Bronchial epithelial cell (primary cell): ENCODE measurements around the gene SETD7. TPM values are rescaled to one million over a fixed set of nuclear protein-coding genes. Genes with fewer than 3 reads are reported as not detected.

Source experiments
- DNase-seq: peaks from one replicate; pipeline ENCODE4 v3.0.0-alpha.2; 2010; ENCODE audit warnings: low read depth
- FAIRE-seq: peaks from 2 replicates; lab custom pipeline; 2011; peaks lifted over from hg19 to GRCh38; lab: Jason Lieb, UNC
- H3K27me3 ChIP-seq: 2 replicates; pipeline ENCODE4 v1.5.1; 2011; ENCODE audit warnings: low read length; ENCODE audit not compliant: control insufficient read depth, insufficient read depth
- H3K36me3 ChIP-seq: 2 replicates; pipeline ENCODE4 v1.5.1; 2011; ENCODE audit warnings: low read length; ENCODE audit not compliant: control insufficient read depth, insufficient read depth
- H3K4me3 ChIP-seq: 2 replicates; pipeline ENCODE4 v1.5.1; 2011; ENCODE audit warnings: mild to moderate bottlenecking, low read depth, low read length, control low read depth
- total RNA-seq: library from RNA; depleted of rRNA; stranded (reverse); fragments of >200 nt; gene quantifications from 2 replicates; pipeline ENCODE4 v1.2.1, GENCODE V29; 2014
- TF ChIP-seq, protein P1 (sequence below): IDR thresholded peaks from 2 replicates; pipeline ENCODE4 v1.5.1; 2011; ENCODE audit warnings: mild to moderate bottlenecking, moderate library complexity, low read length, control low read depth, inconsistent platforms; ENCODE audit not compliant: insufficient read depth, severe bottlenecking

Gene SETD7
- total RNA-seq, 1 donor from 2014 or later, result 45.0 TPM

DNA sequence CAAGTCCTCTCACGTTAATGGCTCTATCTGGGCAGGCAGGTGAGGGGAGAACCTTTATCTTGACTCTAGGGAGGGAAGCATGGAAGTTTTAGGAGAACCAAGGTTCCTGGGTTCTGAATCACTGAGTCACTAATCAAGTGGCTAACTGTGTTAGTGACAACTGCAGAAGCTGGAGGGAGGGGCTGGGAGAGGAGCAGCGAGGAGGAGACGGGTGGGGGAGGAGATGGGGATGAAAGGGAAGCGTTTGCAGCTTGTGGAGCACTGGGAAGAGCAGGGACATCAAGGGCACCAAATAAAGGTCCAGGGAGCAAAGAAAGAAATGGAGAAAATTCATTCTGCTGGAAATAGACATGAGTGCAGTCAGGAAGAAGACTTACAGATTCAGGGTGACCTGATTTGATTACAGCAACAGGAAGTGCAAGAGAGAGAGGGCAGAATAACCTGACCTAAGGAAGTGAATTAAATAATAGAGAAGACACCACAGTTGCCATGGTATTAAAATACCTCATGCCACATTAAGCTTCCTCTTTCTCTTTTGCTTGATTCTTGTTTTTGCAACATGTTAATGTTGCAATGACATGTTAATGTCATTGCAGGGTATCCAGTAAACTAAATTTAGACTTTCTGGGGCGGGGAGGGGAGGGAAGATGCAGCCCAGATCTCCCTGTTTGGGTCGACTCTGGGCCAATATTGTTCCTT, 4.5 kb upstream of the SETD7 start:
- H3K4me3 ChIP-seq, result no peak overlapping the region
- DNase-seq, result no peak
- FAIRE-seq, result no peak
- TF ChIP-seq, protein P1, sequence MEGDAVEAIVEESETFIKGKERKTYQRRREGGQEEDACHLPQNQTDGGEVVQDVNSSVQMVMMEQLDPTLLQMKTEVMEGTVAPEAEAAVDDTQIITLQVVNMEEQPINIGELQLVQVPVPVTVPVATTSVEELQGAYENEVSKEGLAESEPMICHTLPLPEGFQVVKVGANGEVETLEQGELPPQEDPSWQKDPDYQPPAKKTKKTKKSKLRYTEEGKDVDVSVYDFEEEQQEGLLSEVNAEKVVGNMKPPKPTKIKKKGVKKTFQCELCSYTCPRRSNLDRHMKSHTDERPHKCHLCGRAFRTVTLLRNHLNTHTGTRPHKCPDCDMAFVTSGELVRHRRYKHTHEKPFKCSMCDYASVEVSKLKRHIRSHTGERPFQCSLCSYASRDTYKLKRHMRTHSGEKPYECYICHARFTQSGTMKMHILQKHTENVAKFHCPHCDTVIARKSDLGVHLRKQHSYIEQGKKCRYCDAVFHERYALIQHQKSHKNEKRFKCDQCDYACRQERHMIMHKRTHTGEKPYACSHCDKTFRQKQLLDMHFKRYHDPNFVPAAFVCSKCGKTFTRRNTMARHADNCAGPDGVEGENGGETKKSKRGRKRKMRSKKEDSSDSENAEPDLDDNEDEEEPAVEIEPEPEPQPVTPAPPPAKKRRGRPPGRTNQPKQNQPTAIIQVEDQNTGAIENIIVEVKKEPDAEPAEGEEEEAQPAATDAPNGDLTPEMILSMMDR, result no peak
- no peaks in the 10 kb centered on the region for H3K36me3 ChIP-seq
- no peaks in the 10 kb centered on the region for H3K27me3 ChIP-seq

DNA sequence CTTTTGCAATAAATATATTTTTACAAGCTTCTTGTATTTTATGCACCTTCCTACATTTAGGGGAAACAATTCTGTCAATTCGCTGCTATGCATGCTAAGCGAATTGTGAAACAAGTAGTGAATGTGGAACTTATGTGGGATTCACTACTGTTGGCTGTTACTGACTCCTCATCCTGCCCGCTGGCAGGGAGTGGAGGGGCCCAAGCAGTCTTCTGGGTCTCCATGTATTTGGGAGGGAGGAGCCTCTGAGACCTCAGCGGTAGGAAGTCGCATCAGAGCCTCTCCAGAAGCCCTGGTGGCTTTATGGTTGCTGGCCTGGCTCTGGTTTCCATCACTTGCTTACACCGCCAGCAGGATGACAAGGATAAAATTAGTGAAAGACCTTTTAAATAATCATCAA, 3.7 kb upstream of the SETD7 start:
- FAIRE-seq, result no peak
- no peaks in the 10 kb centered on the region for H3K36me3 ChIP-seq
- TF ChIP-seq, protein P1, result no peak
- H3K27me3 ChIP-seq, result no peaks in the 10 kb centered on the region
- no peak for DNase-seq
- no peak overlapping the region for H3K4me3 ChIP-seq

DNA sequence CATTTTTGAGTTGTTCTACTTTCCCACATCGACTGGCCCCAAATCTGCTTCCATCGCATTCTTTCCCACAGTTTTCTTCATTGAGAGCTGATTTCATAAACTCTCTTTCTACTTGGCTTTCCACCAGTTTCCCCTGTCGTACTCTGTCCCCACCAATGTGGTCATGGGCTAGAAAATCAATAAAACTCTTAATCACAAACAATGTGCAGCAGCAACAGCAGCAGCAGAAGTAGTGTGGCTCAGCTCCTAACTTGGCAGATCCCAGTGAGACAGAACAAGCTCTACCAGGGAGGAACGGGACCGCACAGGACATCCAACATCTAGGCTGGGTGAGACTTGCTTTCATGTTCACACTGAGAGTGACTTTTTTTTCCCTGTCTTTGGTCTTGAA, 3.1 kb upstream of the SETD7 start:
- Histone ChIP-seq H3K4me3 (no peak overlapping the region), H3K36me3 (no peaks in the 10 kb centered on the region), H3K27me3 (no peaks in the 10 kb centered on the region)
- TF ChIP-seq, protein P1, result no peak
- DNase-seq (no peak), FAIRE-seq (no peak)

DNA sequence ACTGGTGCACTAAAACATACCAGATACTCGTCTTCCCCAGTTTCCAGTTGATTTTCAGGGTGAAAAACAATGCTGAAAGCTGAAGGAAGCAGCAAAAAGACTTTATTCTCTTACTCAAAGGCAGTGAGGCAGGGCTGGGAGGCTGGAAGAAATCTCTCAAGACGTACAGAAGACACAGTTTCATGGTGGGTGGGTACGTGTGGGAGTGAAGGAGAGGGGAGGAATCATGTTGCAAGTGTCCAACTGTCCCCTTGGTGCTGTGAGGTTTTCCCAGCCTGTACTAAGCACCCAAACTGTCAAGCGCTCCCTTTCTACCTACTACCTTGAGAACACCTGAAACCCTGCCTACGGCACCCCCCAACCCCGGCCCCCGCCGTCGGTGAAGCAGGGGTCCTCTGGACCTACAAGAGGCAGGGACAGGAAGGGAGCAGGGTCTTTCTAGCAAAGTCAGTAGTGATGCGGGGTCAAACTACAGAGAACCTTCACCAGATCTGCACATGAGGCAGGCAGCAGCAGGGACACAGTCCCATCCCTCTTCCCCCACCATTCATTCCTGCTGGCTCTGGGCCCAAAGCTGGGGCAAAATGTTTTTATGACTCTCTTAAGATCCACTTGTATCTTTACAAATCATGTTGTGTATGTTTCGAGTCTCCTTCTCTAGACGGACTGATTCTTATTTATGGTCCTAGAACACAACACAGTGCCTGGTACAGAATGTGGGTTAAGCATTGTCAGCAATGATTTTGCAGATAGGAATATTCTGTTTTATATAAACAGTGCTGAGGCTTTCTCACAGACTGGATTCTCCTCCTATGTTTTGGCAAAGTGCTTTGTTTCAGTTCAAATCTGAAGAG, 2.4 kb upstream of the SETD7 start:
- H3K4me3 ChIP-seq, result no peak overlapping the region
- TF ChIP-seq, protein P1, result no peak
- DNase-seq (no peak), FAIRE-seq (no peak)
- no peaks in the 10 kb centered on the region for H3K27me3 ChIP-seq
- no peaks in the 10 kb centered on the region for H3K36me3 ChIP-seq

DNA sequence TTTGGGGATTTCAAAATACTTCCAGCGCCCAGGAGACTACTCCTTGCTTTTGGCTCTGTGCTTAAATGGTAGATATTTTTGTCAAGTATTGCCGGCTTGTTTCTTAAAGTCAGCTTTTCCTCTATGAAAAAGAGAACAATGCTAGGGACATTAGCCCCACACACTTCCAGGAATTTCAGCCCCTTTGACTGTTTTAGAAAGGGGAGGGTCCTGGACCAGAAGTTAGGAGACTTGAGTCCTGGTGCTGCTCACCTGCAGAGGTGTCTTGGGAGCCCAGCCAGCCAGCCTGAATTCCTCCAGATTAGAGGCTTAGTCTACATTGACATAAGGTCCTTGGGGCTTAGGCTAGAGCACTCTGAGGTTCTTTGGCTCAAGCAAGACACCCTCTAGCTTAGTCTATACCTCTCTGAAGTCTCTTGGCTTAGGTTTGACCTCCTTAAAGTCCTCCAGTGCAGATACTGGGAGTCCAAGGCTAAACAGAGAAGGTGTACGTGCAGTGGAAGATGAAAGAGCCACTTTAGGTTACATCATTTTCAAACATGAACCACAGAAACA, 1.6 kb upstream of the SETD7 start:
- Histone ChIP-seq H3K27me3 (no peaks in the 10 kb centered on the region), H3K4me3 (no peak overlapping the region), H3K36me3 (no peaks in the 10 kb centered on the region)
- DNase-seq, result no peak
- FAIRE-seq, result no peak
- TF ChIP-seq, protein P1, result no peak
